Frontal cortex (tissue), 4 donors: ENCODE results near the gene CALML6. TPM values are rescaled to one million over a fixed set of nuclear protein-coding genes. Genes with fewer than 3 reads are reported as not detected.

Source experiments
- DNase-seq, 2 donors: peaks; one replicate each; pipeline ENCODE4 v3.0.0; 2012; ENCODE audit warnings: low spot score in 2 of 2
- FAIRE-seq: peaks from 2 replicates; lab custom pipeline; 2012; peaks lifted over from hg19 to GRCh38; lab: Jason Lieb, UNC
- total RNA-seq: library from RNA; depleted of rRNA; stranded (reverse); fragments of >200 nt; gene quantifications from one replicate; pipeline ENCODE4 v1.2.3, GENCODE V29; 2014
- donor health status: control.
- donor health status: control.
- donor health status: control.

CALML6 gene
- total RNA-seq, 1 donor from 2014 or later, result not detected

GRCh38 chr1:1956586-1957532 is 41.8 kb downstream of the CALML6 start:
- FAIRE-seq, result no peak
- no peak for DNase-seq

GRCh38 chr1:1957533-1957961 is 42.5 kb downstream of the CALML6 start:
- DNase-seq (no peak), FAIRE-seq (no peak)

GRCh38 chr1:1958071-1958541 is 43.0 kb downstream of the CALML6 start:
- no peak for FAIRE-seq
- DNase-seq, result no peak

- no peak for DNase-seq
- FAIRE-seq, result no peak
Measured at GRCh38 chr1:1959459-1959839, 44.4 kb downstream of the CALML6 start.

- peak; percentile 72 to 86 for DNase-seq
- FAIRE-seq, result no peak
Measured at GRCh38 chr1:1959840-1960479, 44.9 kb downstream of the CALML6 start.

GRCh38 chr1:1960480-1961196 is 45.6 kb downstream of the CALML6 start:
- DNase-seq (peak in 1 of 2 donors; percentile 62), FAIRE-seq (no peak)

- DNase-seq (no peak), FAIRE-seq (no peak)
Measured at GRCh38 chr1:1962752-1963151, 47.7 kb downstream of the CALML6 start.

- FAIRE-seq, result no peak
Measured at GRCh38 chr1:1963570-1963969, 48.5 kb downstream of the CALML6 start.

GRCh38 chr1:1964811-1965210 is 49.8 kb downstream of the CALML6 start:
- FAIRE-seq (no peak), DNase-seq (no peak)

More at GRCh38 chr1:1963570-1963969, 48.5 kb downstream of the CALML6 start:
- no peak for DNase-seq

- DNase-seq (no peak), FAIRE-seq (no peak)
Measured at GRCh38 chr1:1965546-1965945, 50.5 kb downstream of the CALML6 start.

GRCh38 chr1:1966071-1966740 is 51.1 kb downstream of the CALML6 start:
- no peak for FAIRE-seq
- DNase-seq, result no peak

Other genes starting within 250 kb of the CALML6 start
- 54.6 TPM for gene SLC35E2B, start 222.5 kb upstream of the CALML6 start, total RNA-seq
- 18.3 TPM for gene CDK11A, start 190.9 kb upstream of the CALML6 start, total RNA-seq
- gene NADK, start 136.8 kb upstream of the CALML6 start, total RNA-seq, result 23.2 TPM
- gene GNB1, start 24.2 kb upstream of the CALML6 start, total RNA-seq, result 154 TPM
- 1.6 TPM for gene TMEM52, start 4.0 kb downstream of the CALML6 start, total RNA-seq
- 0.41 TPM for gene CFAP74, start 88.5 kb downstream of the CALML6 start, total RNA-seq
- 2.0 TPM for gene GABRD, start 104.1 kb downstream of the CALML6 start, total RNA-seq
- 58.7 TPM for gene PRKCZ, start 135.2 kb downstream of the CALML6 start, total RNA-seq